ENCODE measurements around the gene ACTC1. TPM values are rescaled to one million over a fixed set of nuclear protein-coding genes. Genes with fewer than 3 reads are reported as not detected.
"Not testable (repeated sequence)": the region's sequence is repeated elsewhere in the genome, so short reads cannot be mapped to it uniquely, and the experiment has no call there.

Gene ACTC1
- total RNA-seq, 3 donors from 2014 or later = 0.15 to 1.6 TPM; not detected in 1

DNA sequence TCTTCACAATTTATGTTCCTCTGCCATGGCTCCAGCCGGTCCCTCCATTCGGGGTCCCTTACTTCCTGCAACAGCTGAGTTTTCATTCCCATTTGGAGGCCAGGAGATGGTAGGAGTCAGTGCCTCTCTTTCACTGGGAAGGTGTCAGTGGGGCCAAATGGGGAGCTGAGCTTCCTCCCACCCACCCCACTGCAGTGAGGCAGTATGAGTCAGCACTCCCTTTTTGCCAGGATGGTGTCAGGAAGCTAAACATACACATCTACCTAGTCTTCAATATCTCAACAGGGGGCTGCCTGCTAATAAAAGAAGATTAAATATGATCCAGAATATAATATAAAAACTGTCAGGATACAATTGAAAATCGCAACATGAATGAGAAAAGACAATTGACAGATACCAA lies 12.7 kb upstream of the ACTC1 start:
- no peak overlapping the region for H3K4me3 ChIP-seq
- no peaks in the 10 kb centered on the region for H3K4me1 ChIP-seq
- TF ChIP-seq POLR2AphosphoS5 (IDR thresholded peaks at IDR 0.05) = no peak
- TF ChIP-seq POLR2A (IDR thresholded peaks at IDR 0.05) = no peak
- intact Hi-C loops (cut with DNase I; ENCODE audit: low total_unique reads) = no loop called here
- no peaks in the 10 kb centered on the region for H3K27me3 ChIP-seq
- no peaks in the 10 kb centered on the region for H3K9me3 ChIP-seq
- DNase-seq (ENCODE audit: low spot score in 2 of 2) = no peak
- no peak overlapping the region for H3K27ac ChIP-seq
- no peaks in the 10 kb centered on the region for H3K36me3 ChIP-seq

DNA sequence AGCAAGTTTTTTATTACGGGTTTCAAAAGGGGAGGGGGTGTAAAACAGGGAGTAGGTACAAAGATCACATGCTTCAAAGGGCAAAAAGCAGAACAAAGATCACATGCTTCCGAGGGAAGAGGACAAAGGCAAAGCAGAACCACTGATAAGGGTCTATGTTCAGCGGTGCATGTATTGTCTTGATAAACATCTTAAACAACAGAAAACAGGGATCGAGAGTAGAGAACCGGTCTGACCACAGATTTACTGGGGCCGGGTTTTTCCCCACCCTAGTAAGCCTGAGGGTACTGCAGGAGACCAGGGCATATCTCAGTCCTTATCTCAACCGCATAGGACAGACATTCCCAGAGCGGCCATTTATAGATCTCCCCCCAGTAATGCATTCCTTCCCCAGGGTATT lies 11.9 kb upstream of the ACTC1 start:
- H3K27ac ChIP-seq; H3K4me3 ChIP-seq; H3K36me3 ChIP-seq; H3K9me3 ChIP-seq; H3K27me3 ChIP-seq; DNase-seq (ENCODE audit: low spot score in 2 of 2); intact Hi-C loops (cut with DNase I; ENCODE audit: low total_unique reads); H3K4me1 ChIP-seq: not testable (repeated sequence)

DNA sequence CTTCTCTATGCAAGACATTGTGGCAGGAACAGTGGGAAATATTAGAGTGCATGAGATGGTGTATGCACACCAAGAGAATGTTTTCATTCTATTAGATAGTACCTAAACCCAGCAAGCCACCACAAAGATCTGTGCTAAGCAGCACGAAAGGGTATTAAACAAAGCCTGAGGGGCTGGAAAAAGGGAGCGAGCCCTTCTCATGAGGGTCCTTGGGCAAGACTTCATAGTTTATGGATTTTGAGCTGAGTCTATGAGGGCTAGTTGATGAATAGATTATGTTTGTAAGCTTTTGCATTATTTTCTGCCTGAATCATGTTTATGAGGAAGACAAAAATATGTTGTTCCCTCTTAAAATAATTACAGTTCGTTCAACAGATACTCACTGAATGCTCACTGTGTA lies 9.4 kb upstream of the ACTC1 start:
- H3K36me3 ChIP-seq = no peaks in the 10 kb centered on the region
- H3K9me3 ChIP-seq = no peaks in the 10 kb centered on the region
- intact Hi-C loops (cut with DNase I; ENCODE audit: low total_unique reads) = no loop called here
- H3K4me3 ChIP-seq = no peak overlapping the region
- no peaks in the 10 kb centered on the region for H3K4me1 ChIP-seq
- no peak for TF ChIP-seq POLR2A (IDR thresholded peaks at IDR 0.05)
- TF ChIP-seq, protein P1, sequence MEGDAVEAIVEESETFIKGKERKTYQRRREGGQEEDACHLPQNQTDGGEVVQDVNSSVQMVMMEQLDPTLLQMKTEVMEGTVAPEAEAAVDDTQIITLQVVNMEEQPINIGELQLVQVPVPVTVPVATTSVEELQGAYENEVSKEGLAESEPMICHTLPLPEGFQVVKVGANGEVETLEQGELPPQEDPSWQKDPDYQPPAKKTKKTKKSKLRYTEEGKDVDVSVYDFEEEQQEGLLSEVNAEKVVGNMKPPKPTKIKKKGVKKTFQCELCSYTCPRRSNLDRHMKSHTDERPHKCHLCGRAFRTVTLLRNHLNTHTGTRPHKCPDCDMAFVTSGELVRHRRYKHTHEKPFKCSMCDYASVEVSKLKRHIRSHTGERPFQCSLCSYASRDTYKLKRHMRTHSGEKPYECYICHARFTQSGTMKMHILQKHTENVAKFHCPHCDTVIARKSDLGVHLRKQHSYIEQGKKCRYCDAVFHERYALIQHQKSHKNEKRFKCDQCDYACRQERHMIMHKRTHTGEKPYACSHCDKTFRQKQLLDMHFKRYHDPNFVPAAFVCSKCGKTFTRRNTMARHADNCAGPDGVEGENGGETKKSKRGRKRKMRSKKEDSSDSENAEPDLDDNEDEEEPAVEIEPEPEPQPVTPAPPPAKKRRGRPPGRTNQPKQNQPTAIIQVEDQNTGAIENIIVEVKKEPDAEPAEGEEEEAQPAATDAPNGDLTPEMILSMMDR (IDR thresholded peaks at IDR 0.05) = no peak
- TF ChIP-seq POLR2AphosphoS5 (IDR thresholded peaks at IDR 0.05) = no peak
- H3K27me3 ChIP-seq = no peaks in the 10 kb centered on the region
- no peak overlapping the region for H3K27ac ChIP-seq
- DNase-seq (ENCODE audit: low spot score in 2 of 2) = no peak

DNA sequence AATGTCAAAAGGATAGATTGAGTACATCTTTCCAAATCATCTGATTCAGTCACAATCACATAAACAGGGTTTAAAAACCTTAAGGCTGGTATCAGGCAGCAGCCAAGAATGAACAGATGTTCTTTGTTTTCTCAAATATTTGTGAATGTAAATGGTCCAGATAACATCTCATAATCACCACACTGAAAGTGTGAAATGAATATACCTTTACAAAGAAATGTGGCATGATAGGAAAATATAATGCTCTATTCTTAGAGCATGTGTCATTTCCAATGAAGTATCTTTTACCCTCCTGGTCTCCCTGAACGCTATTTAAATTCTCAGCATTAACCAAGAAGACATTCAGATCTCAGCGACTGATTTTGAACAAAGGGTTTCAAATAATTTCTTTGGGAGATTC lies 8.8 kb upstream of the ACTC1 start:
- Histone ChIP-seq H3K27me3 (no peaks in the 10 kb centered on the region), H3K4me1 (no peaks in the 10 kb centered on the region), H3K9me3 (no peaks in the 10 kb centered on the region), H3K4me3 (no peak overlapping the region), H3K27ac (no peak overlapping the region), H3K36me3 (no peaks in the 10 kb centered on the region)
- no peak for TF ChIP-seq POLR2AphosphoS5 (IDR thresholded peaks at IDR 0.05)
- intact Hi-C loops (cut with DNase I; ENCODE audit: low total_unique reads) = no loop called here
- no peak for DNase-seq (ENCODE audit: low spot score in 2 of 2)

DNA sequence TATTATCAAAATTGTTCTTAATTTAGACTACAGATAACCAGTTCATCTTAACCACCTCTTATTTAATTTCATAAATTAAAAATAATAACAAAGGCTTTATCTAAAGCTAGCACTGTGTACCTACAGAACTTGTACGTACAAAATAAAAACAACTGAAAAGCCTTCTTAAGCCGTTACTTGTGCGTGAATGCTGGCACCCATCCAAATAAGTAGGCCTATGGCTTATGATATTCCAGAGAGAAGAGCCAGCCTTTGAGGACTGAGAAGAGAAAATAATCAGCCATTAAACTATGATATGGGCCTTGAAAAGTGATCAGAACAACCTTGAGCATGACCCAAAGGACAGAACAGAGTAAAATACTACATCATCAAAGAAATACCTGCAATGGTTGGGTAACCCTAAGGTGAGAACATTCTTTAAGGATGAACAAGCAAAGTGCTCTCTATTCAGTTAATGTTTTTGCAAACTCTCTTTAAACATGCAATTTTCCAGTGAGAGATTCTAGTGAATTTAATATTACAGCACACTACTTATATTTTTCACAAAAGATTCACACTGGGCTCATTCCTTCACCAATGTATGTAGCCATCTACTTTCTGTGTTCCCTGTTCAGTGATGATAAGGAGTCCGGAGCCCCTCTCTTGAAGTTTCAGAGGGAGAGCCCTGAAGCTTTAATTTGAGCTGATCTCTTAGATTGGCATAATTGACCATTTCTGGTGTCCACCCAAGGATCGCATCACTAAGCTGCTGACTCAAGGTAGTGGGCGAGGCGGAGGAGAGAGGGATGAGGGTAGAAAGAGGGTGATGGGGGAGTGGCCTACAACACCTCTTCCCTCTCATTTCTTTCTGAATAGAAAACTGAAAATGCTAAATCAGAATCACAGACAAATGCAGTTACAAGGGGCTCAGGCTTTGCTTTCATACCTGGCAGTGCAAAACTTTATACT lies 7.7 kb upstream of the ACTC1 start:
- H3K27ac ChIP-seq = no peak overlapping the region
- H3K4me1 ChIP-seq = no peaks in the 10 kb centered on the region
- intact Hi-C loops (cut with DNase I; ENCODE audit: low total_unique reads) = no loop called here
- no peaks in the 10 kb centered on the region for H3K9me3 ChIP-seq
- H3K4me3 ChIP-seq = no peak overlapping the region
- H3K36me3 ChIP-seq = no peaks in the 10 kb centered on the region
- DNase-seq (ENCODE audit: low spot score in 2 of 2) = no peak
- H3K27me3 ChIP-seq = no peaks in the 10 kb centered on the region
- TF ChIP-seq, protein P1 (IDR thresholded peaks at IDR 0.05) = no peak
- no peak for TF ChIP-seq POLR2A (IDR thresholded peaks at IDR 0.05)
- TF ChIP-seq POLR2AphosphoS5 (IDR thresholded peaks at IDR 0.05) = no peak

DNA sequence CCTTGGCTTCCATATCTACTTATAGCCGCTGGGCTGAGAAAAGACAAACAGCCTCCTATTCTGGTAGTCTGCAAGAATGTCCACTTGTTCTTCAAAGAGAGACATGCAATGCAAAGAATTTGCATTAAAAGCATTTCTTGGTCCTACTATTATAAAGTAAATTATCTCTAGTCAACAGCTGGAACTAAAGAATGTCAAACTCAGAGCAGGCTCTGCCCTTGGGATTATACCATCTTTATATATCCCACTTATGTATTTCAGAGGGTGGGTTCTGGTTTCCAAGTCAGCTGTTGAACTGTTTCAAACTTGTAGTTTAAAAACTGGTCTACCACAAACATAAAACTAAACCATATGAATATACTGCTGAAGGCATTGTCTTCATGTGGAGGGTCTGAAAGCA lies 7.0 kb upstream of the ACTC1 start:
- intact Hi-C loops (cut with DNase I; ENCODE audit: low total_unique reads) = no loop called here

More for the DNA sequence above, 7.0 kb upstream of the ACTC1 start:
- DNase-seq (ENCODE audit: low spot score in 2 of 2) = no peak
- no peaks in the 10 kb centered on the region for H3K9me3 ChIP-seq
- H3K4me3 ChIP-seq = no peak overlapping the region
- H3K27ac ChIP-seq = no peak overlapping the region
- H3K36me3 ChIP-seq = no peaks in the 10 kb centered on the region
- peaks cover 0 to 3% of the 10 kb centered on the region in 2 donors for H3K27me3 ChIP-seq
- H3K4me1 ChIP-seq = no peaks in the 10 kb centered on the region
- TF ChIP-seq POLR2A (IDR thresholded peaks at IDR 0.05) = no peak
- no peak for TF ChIP-seq POLR2AphosphoS5 (IDR thresholded peaks at IDR 0.05)
- TF ChIP-seq, protein P1 (IDR thresholded peaks at IDR 0.05) = no peak
